Myocyte (in vitro differentiated cells): ENCODE results near the gene DSG1. TPM values are rescaled to one million over a fixed set of nuclear protein-coding genes. Genes with fewer than 3 reads are reported as not detected.

ENCODE experiments used
- total RNA-seq: library from RNA; depleted of rRNA; stranded (reverse); fragments of >200 nt; gene quantifications from 2 replicates; pipeline ENCODE4 v1.2.3, GENCODE V29; 2014

The DSG1 gene
- total RNA-seq, 1 donor from 2014 or later = not detected

Other genes with a start within 250 kb of the DSG1 start
- not detected in 2 replicates for gene DSC2, start 215.7 kb upstream of the DSG1 start, total RNA-seq
- not detected in 2 replicates for gene DSC1, start 155.3 kb upstream of the DSG1 start, total RNA-seq
- gene DSG4, start 58.6 kb downstream of the DSG1 start, total RNA-seq = not detected in 2 replicates
- gene DSG3, start 129.6 kb downstream of the DSG1 start, total RNA-seq = not detected in 2 replicates
- gene DSG2, start 180.0 kb downstream of the DSG1 start, total RNA-seq = not detected in 2 replicates